Measurements from ENCODE around the gene MTFP1.

The MTFP1 gene

DNA sequence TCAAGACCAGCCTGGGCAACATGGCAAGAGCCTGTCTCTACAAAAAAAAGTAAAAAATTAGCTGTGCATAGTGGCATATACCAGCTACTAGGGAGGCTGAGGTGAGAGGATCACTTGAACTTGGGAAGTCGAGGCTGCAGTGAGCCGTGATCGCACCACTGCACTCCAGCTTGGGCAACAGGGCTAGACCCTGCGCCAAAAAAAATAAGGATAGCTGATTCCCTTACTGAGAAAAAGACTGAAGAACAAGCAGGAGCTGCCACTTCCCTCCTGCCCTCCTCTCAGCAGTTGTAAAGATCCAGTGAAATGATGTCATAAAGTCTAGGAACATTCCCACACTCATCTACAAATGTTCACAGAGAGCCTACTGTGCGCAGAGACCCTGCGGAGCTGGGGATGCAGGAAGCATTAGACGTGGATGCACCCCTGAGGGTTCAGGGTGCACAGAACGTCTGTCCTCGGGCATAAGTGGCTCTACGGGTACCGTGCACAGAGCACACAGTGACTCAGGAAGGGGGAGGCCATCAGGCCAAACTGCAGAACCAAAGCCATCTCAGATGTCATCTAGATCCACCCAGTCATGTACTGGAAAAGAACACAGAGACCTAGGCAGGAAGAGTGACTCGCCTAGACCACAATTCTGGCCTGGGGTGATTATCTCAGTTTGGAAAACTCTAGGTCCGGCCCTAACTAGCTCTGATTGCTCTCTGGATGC lies 17.0 kb upstream of the MTFP1 start:
- Histone ChIP-seq H3K27ac (ENCODE audit: low read depth, low read length) (no peak overlapping the region), H3F3A (ENCODE audit: insufficient read depth) (no peaks in the 10 kb centered on the region), H3K4me2 (ENCODE audit: low read depth, low read length, poor library complexity, severe bottlenecking) (no peak overlapping the region), H3K27me3 (ENCODE audit: low read length) (no peaks in the 10 kb centered on the region), H3K4me3 (ENCODE audit: insufficient read depth, low read length, poor library complexity, severe bottlenecking) (no peak overlapping the region), H3K9me3 (ENCODE audit: insufficient read depth, low read length) (no peaks in the 10 kb centered on the region), H3K79me2 (ENCODE audit: insufficient read depth, low read length) (no peaks in the 10 kb centered on the region), H3K9me2 (replicated peaks; ENCODE audit: insufficient read depth, low read length) (no peaks in the 10 kb centered on the region), H4K20me1 (ENCODE audit: low read depth, low read length) (no peaks in the 10 kb centered on the region), H3K36me3 (ENCODE audit: low read length) (no peaks in the 10 kb centered on the region), H3K9ac (ENCODE audit: low read length) (no peak overlapping the region), H2AFZ (ENCODE audit: low read depth, low read length, severe bottlenecking) (no peak overlapping the region)
- TF ChIP-seq, protein P1, sequence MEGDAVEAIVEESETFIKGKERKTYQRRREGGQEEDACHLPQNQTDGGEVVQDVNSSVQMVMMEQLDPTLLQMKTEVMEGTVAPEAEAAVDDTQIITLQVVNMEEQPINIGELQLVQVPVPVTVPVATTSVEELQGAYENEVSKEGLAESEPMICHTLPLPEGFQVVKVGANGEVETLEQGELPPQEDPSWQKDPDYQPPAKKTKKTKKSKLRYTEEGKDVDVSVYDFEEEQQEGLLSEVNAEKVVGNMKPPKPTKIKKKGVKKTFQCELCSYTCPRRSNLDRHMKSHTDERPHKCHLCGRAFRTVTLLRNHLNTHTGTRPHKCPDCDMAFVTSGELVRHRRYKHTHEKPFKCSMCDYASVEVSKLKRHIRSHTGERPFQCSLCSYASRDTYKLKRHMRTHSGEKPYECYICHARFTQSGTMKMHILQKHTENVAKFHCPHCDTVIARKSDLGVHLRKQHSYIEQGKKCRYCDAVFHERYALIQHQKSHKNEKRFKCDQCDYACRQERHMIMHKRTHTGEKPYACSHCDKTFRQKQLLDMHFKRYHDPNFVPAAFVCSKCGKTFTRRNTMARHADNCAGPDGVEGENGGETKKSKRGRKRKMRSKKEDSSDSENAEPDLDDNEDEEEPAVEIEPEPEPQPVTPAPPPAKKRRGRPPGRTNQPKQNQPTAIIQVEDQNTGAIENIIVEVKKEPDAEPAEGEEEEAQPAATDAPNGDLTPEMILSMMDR (IDR thresholded peaks at IDR 0.05; ENCODE audit: insufficient read depth, low read length, poor library complexity, severe bottlenecking), result no peak
- TF ChIP-seq EZH2phosphoT487 (conservative IDR thresholded peaks at IDR 0.05; ENCODE audit: low read length), result no peak

DNA sequence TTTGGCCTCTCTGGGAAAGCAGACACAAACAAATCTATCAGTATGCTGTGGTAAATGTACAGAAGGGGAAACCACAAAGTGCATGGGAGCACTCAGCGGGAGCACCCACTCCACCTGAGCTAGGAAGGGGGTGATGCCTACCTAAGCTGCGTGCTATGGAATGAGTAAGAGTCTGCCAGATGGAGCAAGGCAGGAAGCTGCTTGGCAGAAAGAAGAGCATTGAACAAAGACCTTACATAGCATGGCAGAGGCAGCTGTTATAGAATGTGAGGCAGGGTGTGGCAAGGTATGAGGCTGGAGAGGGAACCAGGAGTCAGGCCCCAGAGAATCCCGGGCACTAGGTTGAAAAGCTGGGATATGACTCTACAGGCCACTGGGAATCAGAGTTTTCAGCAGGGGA lies 13.8 kb upstream of the MTFP1 start:
- Histone ChIP-seq H3K79me2 (ENCODE audit: insufficient read depth, low read length) (no peaks in the 10 kb centered on the region), H3K27me3 (ENCODE audit: low read length) (no peaks in the 10 kb centered on the region), H2AFZ (ENCODE audit: low read depth, low read length, severe bottlenecking) (no peak overlapping the region), H3K9me2 (replicated peaks; ENCODE audit: insufficient read depth, low read length) (no peaks in the 10 kb centered on the region), H3K9ac (ENCODE audit: low read length) (no peak overlapping the region), H4K20me1 (ENCODE audit: low read depth, low read length) (no peaks in the 10 kb centered on the region), H3K9me3 (ENCODE audit: insufficient read depth, low read length) (no peaks in the 10 kb centered on the region), H3K36me3 (ENCODE audit: low read length) (no peaks in the 10 kb centered on the region), H3K27ac (ENCODE audit: low read depth, low read length) (no peak overlapping the region), H3K4me3 (ENCODE audit: insufficient read depth, low read length, poor library complexity, severe bottlenecking) (no peak overlapping the region), H3F3A (ENCODE audit: insufficient read depth) (no peaks in the 10 kb centered on the region), H3K4me2 (ENCODE audit: low read depth, low read length, poor library complexity, severe bottlenecking) (no peak overlapping the region)
- no peak for TF ChIP-seq EZH2phosphoT487 (conservative IDR thresholded peaks at IDR 0.05; ENCODE audit: low read length)
- TF ChIP-seq, protein P1 (IDR thresholded peaks at IDR 0.05; ENCODE audit: insufficient read depth, low read length, poor library complexity, severe bottlenecking), result no peak

DNA sequence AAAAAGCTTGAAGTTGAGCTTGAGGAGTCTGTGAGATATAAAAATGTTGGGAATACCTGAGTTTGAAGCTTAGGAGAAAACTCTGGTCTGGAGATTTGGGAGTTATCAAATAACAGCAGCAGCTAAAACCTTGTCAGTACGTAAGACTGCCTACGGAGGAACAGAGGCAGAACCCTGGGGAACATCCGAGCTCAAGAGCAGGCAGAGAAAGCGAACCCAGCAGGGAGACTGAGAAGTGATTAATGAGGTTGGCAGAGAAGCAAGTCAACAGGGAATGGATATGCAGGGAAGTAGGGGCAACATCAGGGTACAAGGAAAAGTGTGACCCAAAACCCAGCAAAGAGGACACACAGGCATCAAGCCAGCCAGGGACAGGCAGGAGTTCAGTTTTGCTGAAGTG lies 12.6 kb upstream of the MTFP1 start:
- Histone ChIP-seq H3K4me2 (ENCODE audit: low read depth, low read length, poor library complexity, severe bottlenecking) (no peak overlapping the region), H3F3A (ENCODE audit: insufficient read depth) (no peaks in the 10 kb centered on the region), H4K20me1 (ENCODE audit: low read depth, low read length) (no peaks in the 10 kb centered on the region), H2AFZ (ENCODE audit: low read depth, low read length, severe bottlenecking) (no peak overlapping the region), H3K4me3 (ENCODE audit: insufficient read depth, low read length, poor library complexity, severe bottlenecking) (no peak overlapping the region), H3K9me3 (ENCODE audit: insufficient read depth, low read length) (no peaks in the 10 kb centered on the region), H3K79me2 (ENCODE audit: insufficient read depth, low read length) (no peaks in the 10 kb centered on the region), H3K9me2 (replicated peaks; ENCODE audit: insufficient read depth, low read length) (no peaks in the 10 kb centered on the region), H3K36me3 (ENCODE audit: low read length) (no peaks in the 10 kb centered on the region), H3K27me3 (ENCODE audit: low read length) (no peaks in the 10 kb centered on the region), H3K9ac (ENCODE audit: low read length) (no peak overlapping the region), H3K27ac (ENCODE audit: low read depth, low read length) (no peak overlapping the region)
- no peak for TF ChIP-seq EZH2phosphoT487 (conservative IDR thresholded peaks at IDR 0.05; ENCODE audit: low read length)
- TF ChIP-seq, protein P1 (IDR thresholded peaks at IDR 0.05; ENCODE audit: insufficient read depth, low read length, poor library complexity, severe bottlenecking), result no peak
